Stimulated activated effector memory CD8-positive, alpha-beta T cell treated with anti-CD3 and anti-CD28 coated beads, Interleukin-12 subunit alpha, Interleukin-12 subunit beta, amount 100 ng/mL, for 72 hours (primary cell): ENCODE results near the gene SLC25A6.
A peak's percentile ranks its signal among the peaks of the same experiment; 100 is the strongest.
"Not testable (repeated sequence)": the region's sequence is repeated elsewhere in the genome, so short reads cannot be mapped to it uniquely, and the experiment has no call there.

ENCODE experiments used
- ATAC-seq: fragments of 150-1000 bp; cut with Tn5 transposase; 2 replicates; pipeline ENCODE4 v1.10.0; 2021
- DNase-seq, 2 donors: peaks; one replicate each; pipeline ENCODE4 v3.0.0; 2021 to 2022; ENCODE audit warnings: low spot score in 2 of 2
- H3K27ac Mint-ChIP-seq: one replicate; pipeline ENCODE4 v1.8.0; 2022; ENCODE audit warnings: mild to moderate bottlenecking, mixed read lengths
- H3K36me3 Mint-ChIP-seq: one replicate; pipeline ENCODE4 v1.8.0; 2022; ENCODE audit warnings: mild to moderate bottlenecking, mixed read lengths
- H3K4me1 Mint-ChIP-seq: one replicate; pipeline ENCODE4 v1.8.0; 2022; ENCODE audit warnings: mixed read lengths
- H3K4me3 Mint-ChIP-seq: one replicate; pipeline ENCODE4 v1.8.0; 2022; ENCODE audit warnings: mild to moderate bottlenecking, mixed read lengths
- H3K9me3 Mint-ChIP-seq: one replicate; pipeline ENCODE4 v1.8.0; 2022; ENCODE audit warnings: mixed read lengths

Gene SLC25A6

GRCh38 chrX:1391707-1392375 is at the start of gene SLC25A6:
Gene SLC25A6 (minus strand): TSS chrX:1392113. CDS start chrX:1392009, 104 bp downstream.
- Mint-ChIP-seq H3K4me1 (peaks cover 68% of the 10 kb centered on the region), H3K9me3 (no peaks in the 10 kb centered on the region), H3K36me3 (peaks cover 91% of the 10 kb centered on the region), H3K4me3 (peak within 1 kb of the TSS; percentile 97), H3K27ac (peak within 1 kb of the TSS; percentile 98)
- ATAC-seq (peak; percentile 97), DNase-seq (peak; percentile 100)

- Mint-ChIP-seq H3K4me3 (no peak overlapping the region), H3K4me1 (peaks cover 16% of the 10 kb centered on the region), H3K9me3 (peaks cover 7% of the 10 kb centered on the region)
These were observed 48.6 kb upstream of the SLC25A6 start for GRCh38 chrX:1440506-1440905.

GRCh38 chrX:1435241-1435895 is 43.5 kb upstream of the SLC25A6 start:
- Mint-ChIP-seq H3K9me3 (no peaks in the 10 kb centered on the region), H3K27ac (no peak overlapping the region), H3K4me1 (no peaks in the 10 kb centered on the region), H3K36me3 (peaks cover 74% of the 10 kb centered on the region), H3K4me3 (no peak overlapping the region)
- DNase-seq: peak in 1 of 2 donors; percentile 51
- peak; percentile 23 for ATAC-seq

More at GRCh38 chrX:1440506-1440905, 48.6 kb upstream of the SLC25A6 start:
- peak in 1 of 2 donors; percentile 45 for DNase-seq
- H3K27ac Mint-ChIP-seq: no peak overlapping the region
- H3K36me3 Mint-ChIP-seq: peaks cover 52% of the 10 kb centered on the region
- no peak for ATAC-seq

GRCh38 chrX:1434871-1435240 is 42.9 kb upstream of the SLC25A6 start:
- ATAC-seq: no peak
- Mint-ChIP-seq H3K9me3 (no peaks in the 10 kb centered on the region), H3K27ac (no peak overlapping the region), H3K36me3 (peaks cover 74% of the 10 kb centered on the region), H3K4me1 (no peaks in the 10 kb centered on the region), H3K4me3 (no peak overlapping the region)
- DNase-seq: no peak

GRCh38 chrX:1433646-1434357 is 41.9 kb upstream of the SLC25A6 start:
- H3K36me3 Mint-ChIP-seq: peaks cover 71% of the 10 kb centered on the region
- no peaks in the 10 kb centered on the region for H3K9me3 Mint-ChIP-seq
- DNase-seq (no peak), ATAC-seq (no peak)
- H3K27ac Mint-ChIP-seq: peak overlapping the region; percentile 37
- no peak overlapping the region for H3K4me3 Mint-ChIP-seq
- no peaks in the 10 kb centered on the region for H3K4me1 Mint-ChIP-seq

- Mint-ChIP-seq H3K9me3 (no peaks in the 10 kb centered on the region), H3K36me3 (peaks cover 70% of the 10 kb centered on the region), H3K4me1 (no peaks in the 10 kb centered on the region), H3K4me3 (no peak overlapping the region), H3K27ac (no peak overlapping the region)
- ATAC-seq: peak; percentile 93
- DNase-seq: no peak
These were observed 38.5 kb upstream of the SLC25A6 start for GRCh38 chrX:1430451-1430850.

- H3K4me3 Mint-ChIP-seq: no peak overlapping the region
- ATAC-seq (no peak), DNase-seq (no peak)
- no peaks in the 10 kb centered on the region for H3K4me1 Mint-ChIP-seq
- peaks cover 76% of the 10 kb centered on the region for H3K36me3 Mint-ChIP-seq
- H3K9me3 Mint-ChIP-seq: peaks cover 4% of the 10 kb centered on the region
- H3K27ac Mint-ChIP-seq: no peak overlapping the region
These were observed 35.8 kb upstream of the SLC25A6 start for GRCh38 chrX:1427756-1428155.

- not testable (repeated sequence) for H3K9me3 Mint-ChIP-seq, ATAC-seq, DNase-seq, H3K4me1 Mint-ChIP-seq, H3K4me3 Mint-ChIP-seq, H3K27ac Mint-ChIP-seq
- peaks cover 79% of the 10 kb centered on the region for H3K36me3 Mint-ChIP-seq
These were observed 34.4 kb upstream of the SLC25A6 start for GRCh38 chrX:1426321-1426720.

- ATAC-seq (no peak), DNase-seq (no peak)
- peaks cover 4% of the 10 kb centered on the region for H3K9me3 Mint-ChIP-seq
- H3K36me3 Mint-ChIP-seq: peaks cover 87% of the 10 kb centered on the region
- H3K4me3 Mint-ChIP-seq: no peak overlapping the region
- peaks cover 1% of the 10 kb centered on the region for H3K4me1 Mint-ChIP-seq
- H3K27ac Mint-ChIP-seq: peak overlapping the region; percentile 2
These were observed 33.5 kb upstream of the SLC25A6 start for GRCh38 chrX:1425381-1425780.

GRCh38 chrX:1424147-1424851 is 32.4 kb upstream of the SLC25A6 start:
- peaks cover 89% of the 10 kb centered on the region for H3K36me3 Mint-ChIP-seq
- H3K4me1 Mint-ChIP-seq: peaks cover 10% of the 10 kb centered on the region
- peaks cover 4% of the 10 kb centered on the region for H3K9me3 Mint-ChIP-seq
- peak overlapping the region; percentile 6 for H3K27ac Mint-ChIP-seq
- ATAC-seq: no peak
- DNase-seq: no peak
- no peak overlapping the region for H3K4me3 Mint-ChIP-seq

GRCh38 chrX:1423215-1423614 is 31.3 kb upstream of the SLC25A6 start:
- peaks cover 10% of the 10 kb centered on the region for H3K4me1 Mint-ChIP-seq
- no peak overlapping the region for H3K27ac Mint-ChIP-seq
- H3K36me3 Mint-ChIP-seq: peaks cover 81% of the 10 kb centered on the region
- H3K9me3 Mint-ChIP-seq: peaks cover 4% of the 10 kb centered on the region
- ATAC-seq (no peak), DNase-seq (no peak)
- no peak overlapping the region for H3K4me3 Mint-ChIP-seq

GRCh38 chrX:1422135-1422465 is 30.2 kb upstream of the SLC25A6 start:
- DNase-seq (no peak), ATAC-seq (no peak)
- H3K4me3 Mint-ChIP-seq: no peak overlapping the region
- H3K27ac Mint-ChIP-seq: no peak overlapping the region
- peaks cover 4% of the 10 kb centered on the region for H3K9me3 Mint-ChIP-seq
- peaks cover 70% of the 10 kb centered on the region for H3K36me3 Mint-ChIP-seq
- peaks cover 10% of the 10 kb centered on the region for H3K4me1 Mint-ChIP-seq

- no peak overlapping the region for H3K4me3 Mint-ChIP-seq
- H3K27ac Mint-ChIP-seq: no peak overlapping the region
- H3K4me1 Mint-ChIP-seq: peaks cover 10% of the 10 kb centered on the region
- peaks cover 4% of the 10 kb centered on the region for H3K9me3 Mint-ChIP-seq
- ATAC-seq (no peak), DNase-seq (no peak)
- H3K36me3 Mint-ChIP-seq: peaks cover 65% of the 10 kb centered on the region
These were observed 29.7 kb upstream of the SLC25A6 start for GRCh38 chrX:1421433-1422134.

GRCh38 chrX:1420371-1420770 is 28.5 kb upstream of the SLC25A6 start:
- H3K4me1 Mint-ChIP-seq: peaks cover 10% of the 10 kb centered on the region
- DNase-seq: no peak
- H3K36me3 Mint-ChIP-seq: peaks cover 61% of the 10 kb centered on the region
- peaks cover 4% of the 10 kb centered on the region for H3K9me3 Mint-ChIP-seq
- ATAC-seq: no peak
- no peak overlapping the region for H3K4me3 Mint-ChIP-seq
- H3K27ac Mint-ChIP-seq: peak overlapping the region; percentile 45
